IPS-NIHi7 (cell line): ENCODE data around the gene MRPL18.
"Not testable (repeated sequence)": the region's sequence is repeated elsewhere in the genome, so short reads cannot be mapped to it uniquely, and the experiment has no call there.

Source experiments
- DNase-seq: peaks from one replicate; pipeline ENCODE4 v3.0.0; 2012; ENCODE audit warnings: mixed read lengths; ENCODE audit errors: extremely low spot score

Gene MRPL18

DNA sequence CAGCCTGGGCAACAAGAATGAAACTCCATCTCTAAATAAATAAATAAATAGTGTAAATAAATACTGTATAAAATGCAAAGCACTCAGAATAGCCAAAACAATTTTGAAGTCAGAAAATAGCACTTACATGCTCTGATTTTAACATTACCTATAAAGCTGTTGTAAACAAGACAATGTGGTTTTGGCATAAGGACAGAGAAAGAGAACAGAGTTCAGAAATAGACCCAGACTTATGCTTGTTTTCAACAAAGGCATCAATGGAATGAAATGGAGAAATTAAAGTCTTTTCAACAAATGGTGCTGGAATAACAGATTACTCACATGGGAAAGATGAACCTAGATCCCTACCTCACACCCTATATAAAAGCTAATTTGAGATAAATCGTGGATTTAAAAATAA, 18.1 kb upstream of the MRPL18 start:
- no peak for DNase-seq

DNA sequence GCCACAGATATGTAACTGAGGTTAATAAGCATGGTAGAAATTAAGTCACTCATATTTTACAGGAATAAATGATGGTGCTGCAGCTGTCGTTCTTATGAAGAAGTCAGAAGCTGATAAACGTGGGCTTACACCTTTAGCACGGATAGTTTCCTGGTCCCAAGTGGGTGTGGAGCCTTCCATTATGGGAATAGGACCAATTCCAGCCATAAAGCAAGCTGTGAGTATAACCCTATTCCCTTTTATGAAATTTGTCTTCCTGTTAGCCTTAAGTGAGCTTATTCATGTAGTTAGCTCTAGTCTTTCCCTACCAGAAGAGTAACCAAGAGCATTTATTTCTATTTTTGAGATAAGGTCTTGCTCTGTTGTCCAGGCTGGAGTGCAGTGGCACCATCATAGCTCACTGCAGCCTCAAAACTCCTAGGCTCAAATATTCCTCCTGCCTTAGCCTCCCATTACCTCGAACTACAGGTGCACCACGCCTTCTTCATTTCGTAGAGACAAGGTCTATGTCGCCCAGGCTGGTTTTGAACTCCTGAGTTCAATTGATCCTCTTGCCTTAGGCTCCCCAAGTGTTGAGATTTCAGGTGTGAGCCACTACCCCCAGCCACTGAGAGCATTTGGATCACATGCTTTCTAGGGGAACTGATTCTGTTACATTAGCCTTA, 12.9 kb upstream of the MRPL18 start:
- DNase-seq: no peak

GRCh38 chr6:159778131-159778530, 12.1 kb upstream of the MRPL18 start:
- no peak for DNase-seq

GRCh38 chr6:159778542-159779103, 11.6 kb upstream of the MRPL18 start:
- DNase-seq: peak; percentile 5

DNA sequence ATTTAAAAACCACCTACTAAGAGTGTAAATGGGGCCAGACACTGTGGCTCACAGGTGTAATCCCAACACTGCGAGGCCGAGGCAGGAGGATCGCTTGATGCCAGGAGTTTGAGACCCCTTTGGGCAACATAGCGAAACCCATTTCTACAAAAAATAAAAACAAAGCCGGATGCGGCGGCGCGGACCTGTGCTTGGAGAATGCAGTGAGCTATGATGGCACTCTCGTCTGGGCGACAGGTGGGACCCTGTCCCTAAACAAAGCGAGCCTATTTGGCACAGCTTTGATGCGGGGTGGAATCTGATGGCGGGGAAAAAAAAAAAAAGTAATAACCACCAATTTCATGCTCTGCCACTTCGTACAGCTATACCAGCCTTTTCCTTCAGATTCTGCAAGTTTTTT, 2.0 kb upstream of the MRPL18 start:
- DNase-seq: no peak

GRCh38 chr6:159788753-159789376, 1.4 kb upstream of the MRPL18 start:
- DNase-seq: no peak

GRCh38 chr6:159789377-159790148, 704 bp upstream of the MRPL18 start, which contains the start of gene TCP1:
TCP1 (minus strand) TSS chr6:159789602; CDS start chr6:159789468, 134 bp downstream.
- peak; percentile 95 for DNase-seq

- no peak for DNase-seq
These were observed 810 bp downstream of the MRPL18 start for GRCh38 chr6:159790956-159791598.

DNA sequence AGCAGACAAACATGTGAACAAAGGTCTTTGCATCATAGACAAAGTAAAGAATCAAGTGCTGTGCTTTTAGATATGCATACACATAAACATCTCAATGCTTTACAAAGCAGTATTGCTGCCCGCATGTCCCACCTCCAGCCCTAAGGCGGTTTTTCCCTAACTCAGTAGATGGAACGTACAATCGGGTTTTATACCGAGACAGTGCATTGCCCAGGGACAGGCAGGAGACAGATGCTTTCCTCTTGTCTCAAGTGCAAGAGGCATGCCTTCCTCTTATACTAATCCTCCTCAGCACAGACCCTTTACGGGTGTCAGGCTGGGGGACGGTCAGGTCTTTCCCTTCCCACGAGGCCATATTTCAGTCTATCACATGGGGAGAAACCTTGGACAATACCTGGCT, 4.7 kb downstream of the MRPL18 start:
- not testable (repeated sequence) for DNase-seq

- no peak for DNase-seq
These were observed 7.3 kb downstream of the MRPL18 start for GRCh38 chr6:159797554-159797953.

DNA sequence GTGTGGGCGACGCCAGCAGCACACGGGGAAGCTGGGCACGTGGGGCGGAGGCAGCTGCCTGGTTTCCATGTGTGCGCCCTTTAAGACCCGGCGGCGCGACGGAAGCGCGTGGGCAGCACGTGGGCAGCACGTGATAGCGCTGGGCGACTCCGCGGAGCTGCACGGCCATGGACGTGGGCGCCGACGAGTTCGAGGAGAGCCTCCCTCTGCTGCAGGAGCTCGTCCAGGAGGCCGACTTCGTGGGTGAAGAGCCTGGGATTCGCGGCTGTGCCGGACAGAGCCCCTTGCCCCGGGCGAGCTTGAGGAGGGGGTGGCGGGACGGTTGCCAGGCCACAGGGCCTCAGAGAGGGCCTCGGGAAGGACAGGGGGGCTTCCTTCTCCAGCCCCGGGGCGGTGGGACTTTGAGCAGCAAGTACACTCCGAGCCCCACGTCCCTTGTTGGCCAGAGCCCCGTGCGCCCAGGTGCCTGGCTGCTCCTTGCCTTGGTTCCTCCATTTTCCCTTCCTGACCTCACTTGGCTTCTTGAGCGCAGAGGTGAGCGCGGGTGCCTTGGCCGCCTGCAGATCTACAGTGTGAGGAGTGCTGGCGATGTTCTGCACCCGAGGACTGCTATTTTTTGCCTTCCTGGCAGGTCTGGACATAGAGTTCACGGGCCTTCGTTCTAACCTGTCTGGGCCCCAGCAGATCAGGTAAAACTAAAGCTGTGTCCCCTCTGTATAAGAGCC, 10.0 kb downstream of the MRPL18 start, which contains the start of gene PNLDC1:
PNLDC1 (plus strand) TSS at position 136 of the 725 bp plus-strand sequence; CDS start at position 168, 32 bp downstream.
- peak; percentile 5 for DNase-seq

DNA sequence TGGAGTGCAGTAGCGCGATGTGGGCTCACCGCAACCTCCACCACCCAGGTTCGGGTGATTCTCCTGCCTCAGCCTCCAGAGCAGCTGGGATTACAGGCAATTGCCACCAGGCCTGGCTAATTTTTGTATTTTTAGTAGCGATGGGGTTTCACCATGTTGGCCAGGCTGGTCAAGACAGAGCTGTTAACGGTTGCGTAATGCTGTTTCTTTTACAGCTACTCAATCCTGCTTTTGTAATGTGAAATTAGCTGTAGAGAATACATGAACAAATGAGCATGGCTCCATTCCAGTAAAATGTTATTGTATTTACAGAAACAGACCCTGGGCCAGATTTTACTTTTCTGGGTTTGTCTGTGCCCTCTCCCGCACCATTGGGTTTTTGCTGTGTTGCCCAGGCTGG, 11.7 kb downstream of the MRPL18 start:
- DNase-seq: no peak

- peak; percentile 7 for DNase-seq
These were observed 14.2 kb downstream of the MRPL18 start for GRCh38 chr6:159804504-159804903.

DNA sequence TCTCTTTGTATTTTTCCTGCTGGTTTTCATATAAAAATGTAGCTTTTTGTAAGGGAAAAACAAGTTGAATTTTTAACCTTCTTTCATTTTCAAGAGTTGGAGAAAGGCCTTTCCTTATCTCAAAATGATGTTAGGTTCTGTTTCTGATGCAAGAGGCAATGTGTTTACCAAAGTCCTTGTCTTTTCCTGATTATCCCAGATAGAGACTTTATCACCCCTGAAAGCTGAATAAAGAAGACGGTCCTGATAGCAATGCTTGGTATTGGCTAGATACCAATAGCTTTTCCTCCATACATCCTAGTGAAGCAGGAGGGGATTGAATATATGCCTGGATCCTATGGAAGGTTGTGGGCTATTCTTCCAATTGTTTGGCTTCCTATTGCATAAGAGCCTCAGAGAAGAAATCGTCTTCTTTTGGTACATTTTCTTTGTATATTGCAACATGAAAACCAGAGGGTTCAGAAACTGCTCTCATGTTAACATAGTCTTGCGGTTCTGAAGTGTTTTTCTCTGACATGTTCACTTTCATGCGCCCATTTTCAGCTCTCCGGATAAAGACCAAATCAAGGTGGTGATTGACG, 15.3 kb downstream of the MRPL18 start:
- no peak for DNase-seq

DNA sequence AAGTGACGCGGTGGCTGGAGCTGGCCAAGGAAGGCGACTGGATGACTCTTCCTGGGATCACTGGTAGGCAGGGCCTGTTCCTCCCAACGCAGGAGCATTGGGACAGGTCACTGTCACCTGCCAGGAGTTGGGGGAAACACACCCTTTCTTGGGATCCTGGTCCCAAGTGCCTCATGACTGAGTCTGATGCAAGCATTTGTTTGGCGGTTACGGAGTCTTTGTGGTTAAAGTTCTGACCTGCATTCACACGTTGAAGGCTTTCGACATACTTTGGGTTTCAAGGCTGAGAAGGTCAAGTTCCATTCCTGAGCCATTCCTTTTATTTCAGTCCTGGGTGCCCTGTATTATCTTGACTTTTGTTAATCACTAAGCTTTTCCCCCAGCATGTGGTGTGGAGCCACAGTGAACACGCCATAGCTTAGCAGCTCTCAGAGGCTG, 15.8 kb downstream of the MRPL18 start:
- DNase-seq: peak; percentile 7

DNA sequence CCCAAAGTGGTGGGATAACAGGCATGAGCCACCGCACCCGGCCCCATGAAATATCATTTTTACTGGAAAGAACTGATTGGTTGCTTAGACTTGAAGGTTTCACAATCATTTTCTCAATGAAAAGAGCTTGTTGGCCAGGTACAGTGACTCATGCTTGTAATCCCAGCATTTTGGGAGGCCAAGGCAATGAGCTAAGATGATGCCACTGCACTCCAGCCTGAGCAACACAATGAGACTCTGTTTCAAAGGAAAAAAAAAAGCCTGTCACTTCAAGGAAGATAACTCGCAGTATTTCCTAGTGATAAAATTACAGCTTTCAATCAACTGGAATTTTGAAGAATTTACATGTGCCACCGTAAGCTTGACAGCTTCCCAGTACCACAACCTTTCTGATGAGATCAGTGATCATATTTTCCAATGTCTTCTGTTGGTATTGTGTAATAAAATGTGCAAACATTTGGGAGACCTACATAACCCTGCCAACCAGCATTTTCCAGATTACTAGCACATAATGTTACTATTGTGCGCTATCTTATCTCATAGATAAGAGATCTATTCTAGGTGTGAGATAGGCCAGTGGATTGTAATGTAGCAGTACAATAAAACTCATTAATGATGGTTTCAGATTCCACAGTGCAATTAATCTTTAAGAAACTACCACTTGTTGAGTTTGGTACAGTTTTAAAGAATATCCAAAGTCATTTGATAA, 17.0 kb downstream of the MRPL18 start:
- no peak for DNase-seq

DNA sequence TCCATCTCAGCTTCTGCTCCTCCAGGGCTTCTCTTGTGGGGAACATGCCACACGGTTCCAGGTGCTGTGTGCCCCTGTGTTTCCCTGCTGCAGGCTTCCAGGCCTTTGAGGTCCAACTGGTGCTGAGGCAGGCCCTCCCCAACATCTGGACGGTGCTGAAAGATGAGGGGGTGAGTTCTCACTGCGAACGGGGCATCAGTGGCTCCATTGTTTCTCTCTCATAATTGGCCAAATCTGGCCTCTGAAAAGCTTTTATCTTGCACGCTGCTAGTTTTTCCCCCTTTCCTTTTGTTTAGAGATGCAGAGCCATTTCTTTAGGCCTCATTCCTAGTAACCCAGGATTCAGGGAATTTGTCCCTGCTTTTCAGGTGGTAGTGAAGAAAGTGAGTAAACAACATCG, 18.4 kb downstream of the MRPL18 start:
- DNase-seq: peak; percentile 1

DNA sequence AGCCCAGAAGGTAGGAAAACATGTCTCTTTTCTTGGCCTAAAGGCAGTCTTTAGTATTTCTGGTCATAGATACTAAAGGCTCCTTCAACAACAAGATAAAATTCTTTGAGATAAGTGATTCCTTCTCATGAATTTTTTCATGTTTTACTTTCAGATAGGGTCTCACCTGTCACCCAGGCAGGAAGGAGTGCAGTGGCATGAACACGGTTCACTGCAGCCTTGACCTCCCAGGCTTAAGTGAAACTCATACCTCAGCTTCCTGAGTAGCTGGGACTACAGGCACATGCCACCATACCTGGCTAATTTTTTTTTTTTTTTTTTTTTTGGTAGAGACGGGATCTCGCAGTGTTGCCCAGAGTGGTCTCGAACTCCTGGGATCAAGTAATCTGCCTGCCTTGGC, 18.9 kb downstream of the MRPL18 start:
- no peak for DNase-seq

DNA sequence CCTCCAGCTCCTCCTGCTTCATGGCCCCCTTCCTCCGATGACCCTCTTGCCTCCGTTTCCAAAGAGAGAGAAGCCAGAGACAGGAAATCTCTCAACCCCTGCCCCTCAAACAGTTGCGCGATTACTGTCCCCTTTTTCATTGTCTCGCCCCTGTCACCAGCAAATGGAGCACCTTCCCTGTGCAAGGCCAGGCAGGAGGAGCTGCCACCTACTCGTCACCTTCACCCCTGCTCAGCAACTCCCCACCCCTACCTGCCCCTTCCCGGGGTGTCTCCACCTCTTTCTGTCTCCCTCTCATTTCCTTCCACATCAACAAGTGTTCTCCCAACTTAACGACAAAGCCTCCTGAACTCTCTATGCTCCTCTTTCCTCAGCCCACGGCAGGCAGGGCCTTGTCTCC, 23.5 kb downstream of the MRPL18 start:
- DNase-seq: no peak

GRCh38 chr6:159815410-159815809, 25.1 kb downstream of the MRPL18 start:
- no peak for DNase-seq
